ENCODE data around the gene SCAP. TPM values are rescaled to one million over a fixed set of nuclear protein-coding genes. Genes with fewer than 3 reads are reported as not detected.
"Not testable (repeated sequence)": the region's sequence is repeated elsewhere in the genome, so short reads cannot be mapped to it uniquely, and the experiment has no call there.

Gene SCAP
- total RNA-seq, 1 experiment from 2014 or later, result 67.6 TPM

DNA sequence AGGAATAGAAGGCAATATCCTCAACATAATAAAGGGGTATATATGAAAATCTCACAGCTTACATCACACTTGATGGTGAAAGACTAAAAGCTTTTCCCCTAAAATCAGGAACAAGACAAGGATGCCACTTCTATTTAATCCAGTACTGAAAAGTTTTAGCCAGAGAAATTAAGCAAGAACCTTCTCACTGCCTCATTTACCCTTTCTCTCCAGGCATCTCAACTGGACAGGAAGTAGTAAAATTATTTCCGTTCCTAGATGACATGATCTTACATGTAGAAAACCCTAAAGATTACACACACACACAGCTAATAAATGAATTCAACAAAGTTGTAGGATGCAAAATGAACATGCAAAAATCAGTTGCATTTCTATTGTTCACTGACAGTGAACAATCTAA lies 11.2 kb downstream of the SCAP start:
- Histone ChIP-seq H2AFZ (ENCODE audit: low read depth, low read length, poor library complexity, severe bottlenecking) (no peak overlapping the region), H3K4me2 (ENCODE audit: low read length) (no peak overlapping the region), H4K20me1 (ENCODE audit: insufficient read depth) (no peaks in the 10 kb centered on the region; the same call in 1 of the 2 replicates), H3K27ac (ENCODE audit: low read depth, low read length) (no peak overlapping the region), H3K9ac (ENCODE audit: low read length) (no peak overlapping the region), H3K4me1 (ENCODE audit: control insufficient read depth in 1 of 2, insufficient read depth in 2 of 2, low read length in 2 of 2) (no peaks in the 10 kb centered on the region), H3K36me3 (ENCODE audit: control insufficient read depth in 1 of 2, insufficient read depth in 2 of 2, low read length in 2 of 2) (no peaks in the 10 kb centered on the region), H3K27me3 (ENCODE audit: insufficient read depth, low read length) (no peaks in the 10 kb centered on the region), H3K9me2 (ENCODE audit: insufficient read depth) (no peaks in the 10 kb centered on the region), H3K9me3 (ENCODE audit: control insufficient read depth in 1 of 2, insufficient read depth in 1 of 2, low read depth in 1 of 2, low read length in 2 of 2) (no peaks in the 10 kb centered on the region), H3K79me2 (ENCODE audit: insufficient read depth, low read length) (peaks cover 73% of the 10 kb centered on the region), H3K4me3 (replicated peaks in 1 of 2; ENCODE audit: low read depth in 1 of 2, low read length in 2 of 2) (no peak overlapping the region)
- intact Hi-C loops (cut with micrococcal nuclease), result no loop called here
- no peak for DNase-seq (ENCODE audit: low read depth, low spot score)
- ATAC-seq, result no peak
- TF ChIP-seq YY1 (IDR thresholded peaks at IDR 0.05; ENCODE audit: extremely low read depth, insufficient replicate concordance, low read depth, low read length) (no peak), SP1 (IDR thresholded peaks at IDR 0.05; ENCODE audit: low read depth) (no peak), FOSL1 (IDR thresholded peaks at IDR 0.05; ENCODE audit: low read depth) (no peak), JUND (IDR thresholded peaks at IDR 0.05) (no peak), SIN3A (IDR thresholded peaks at IDR 0.05; ENCODE audit: low read depth) (no peak), SRF (IDR thresholded peaks at IDR 0.05; ENCODE audit: low read depth) (no peak), POLR2A (IDR thresholded peaks at IDR 0.05; ENCODE audit: borderline replicate concordance, extremely low read depth, insufficient read depth, insufficient read length) (no peak), EGR1 (IDR thresholded peaks at IDR 0.05; ENCODE audit: low read depth) (no peak)
- TF ChIP-seq, protein P1, sequence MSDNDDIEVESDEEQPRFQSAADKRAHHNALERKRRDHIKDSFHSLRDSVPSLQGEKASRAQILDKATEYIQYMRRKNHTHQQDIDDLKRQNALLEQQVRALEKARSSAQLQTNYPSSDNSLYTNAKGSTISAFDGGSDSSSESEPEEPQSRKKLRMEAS (IDR thresholded peaks at IDR 0.05), result no peak
- TF ChIP-seq, protein P2, sequence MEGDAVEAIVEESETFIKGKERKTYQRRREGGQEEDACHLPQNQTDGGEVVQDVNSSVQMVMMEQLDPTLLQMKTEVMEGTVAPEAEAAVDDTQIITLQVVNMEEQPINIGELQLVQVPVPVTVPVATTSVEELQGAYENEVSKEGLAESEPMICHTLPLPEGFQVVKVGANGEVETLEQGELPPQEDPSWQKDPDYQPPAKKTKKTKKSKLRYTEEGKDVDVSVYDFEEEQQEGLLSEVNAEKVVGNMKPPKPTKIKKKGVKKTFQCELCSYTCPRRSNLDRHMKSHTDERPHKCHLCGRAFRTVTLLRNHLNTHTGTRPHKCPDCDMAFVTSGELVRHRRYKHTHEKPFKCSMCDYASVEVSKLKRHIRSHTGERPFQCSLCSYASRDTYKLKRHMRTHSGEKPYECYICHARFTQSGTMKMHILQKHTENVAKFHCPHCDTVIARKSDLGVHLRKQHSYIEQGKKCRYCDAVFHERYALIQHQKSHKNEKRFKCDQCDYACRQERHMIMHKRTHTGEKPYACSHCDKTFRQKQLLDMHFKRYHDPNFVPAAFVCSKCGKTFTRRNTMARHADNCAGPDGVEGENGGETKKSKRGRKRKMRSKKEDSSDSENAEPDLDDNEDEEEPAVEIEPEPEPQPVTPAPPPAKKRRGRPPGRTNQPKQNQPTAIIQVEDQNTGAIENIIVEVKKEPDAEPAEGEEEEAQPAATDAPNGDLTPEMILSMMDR (IDR thresholded peaks at IDR 0.05 in 2 of 3, conservative IDR thresholded peaks at IDR 0.05 in 1 of 3; ENCODE audit: borderline replicate concordance in 1 of 3, insufficient read depth in 1 of 3, low read depth in 2 of 3, low read length in 2 of 3), result no peak
- TF ChIP-seq, protein P3, sequence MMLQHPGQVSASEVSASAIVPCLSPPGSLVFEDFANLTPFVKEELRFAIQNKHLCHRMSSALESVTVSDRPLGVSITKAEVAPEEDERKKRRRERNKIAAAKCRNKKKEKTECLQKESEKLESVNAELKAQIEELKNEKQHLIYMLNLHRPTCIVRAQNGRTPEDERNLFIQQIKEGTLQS (IDR thresholded peaks at IDR 0.05), result no peak
- TF ChIP-seq, protein P4, sequence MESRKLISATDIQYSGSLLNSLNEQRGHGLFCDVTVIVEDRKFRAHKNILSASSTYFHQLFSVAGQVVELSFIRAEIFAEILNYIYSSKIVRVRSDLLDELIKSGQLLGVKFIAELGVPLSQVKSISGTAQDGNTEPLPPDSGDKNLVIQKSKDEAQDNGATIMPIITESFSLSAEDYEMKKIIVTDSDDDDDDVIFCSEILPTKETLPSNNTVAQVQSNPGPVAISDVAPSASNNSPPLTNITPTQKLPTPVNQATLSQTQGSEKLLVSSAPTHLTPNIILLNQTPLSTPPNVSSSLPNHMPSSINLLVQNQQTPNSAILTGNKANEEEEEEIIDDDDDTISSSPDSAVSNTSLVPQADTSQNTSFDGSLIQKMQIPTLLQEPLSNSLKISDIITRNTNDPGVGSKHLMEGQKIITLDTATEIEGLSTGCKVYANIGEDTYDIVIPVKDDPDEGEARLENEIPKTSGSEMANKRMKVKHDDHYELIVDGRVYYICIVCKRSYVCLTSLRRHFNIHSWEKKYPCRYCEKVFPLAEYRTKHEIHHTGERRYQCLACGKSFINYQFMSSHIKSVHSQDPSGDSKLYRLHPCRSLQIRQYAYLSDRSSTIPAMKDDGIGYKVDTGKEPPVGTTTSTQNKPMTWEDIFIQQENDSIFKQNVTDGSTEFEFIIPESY (IDR thresholded peaks at IDR 0.05; ENCODE audit: extremely low read depth, insufficient replicate concordance, low read length), result no peak
- BruUV-seq (replicated peaks), result no TSS peak
- CTCF ChIA-PET, result no interaction called here
- RAD21 ChIA-PET (ENCODE audit: low non-redundant PET in 1 of 2, low total read pairs in 2 of 2, uncharacterized antibody in 2 of 2, unreplicated experiment in 2 of 2), result no interaction called here
- POLR2A ChIA-PET, result no interaction called here

DNA sequence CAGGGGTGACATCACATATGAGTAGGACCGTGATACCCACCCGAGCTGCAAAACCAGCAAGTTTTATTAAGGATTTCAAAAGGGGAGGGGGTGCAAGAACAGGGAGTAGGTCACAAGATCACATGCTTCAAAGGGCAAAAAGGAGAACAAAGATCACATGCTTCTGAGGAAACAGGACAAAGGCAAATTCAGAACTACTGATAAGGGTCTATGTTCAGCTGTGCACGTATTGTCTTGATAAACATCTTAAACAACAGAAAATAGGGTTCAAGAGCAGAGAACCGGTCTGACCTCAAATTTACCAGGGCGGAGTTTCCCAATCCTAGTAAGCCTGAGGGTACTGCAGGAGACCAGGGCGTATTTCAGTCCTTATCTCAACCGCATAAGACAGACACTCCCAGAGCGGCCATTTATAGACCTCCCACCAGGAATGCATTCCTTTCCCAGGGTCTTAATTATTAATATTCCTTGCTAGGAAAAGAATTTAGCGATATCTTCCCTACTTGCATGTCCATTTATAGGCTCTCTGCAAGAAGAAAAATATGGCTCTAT lies 16.1 kb downstream of the SCAP start:
- intact Hi-C loops (cut with micrococcal nuclease); CTCF ChIA-PET; POLR2A ChIA-PET: not testable (repeated sequence)

More for the DNA sequence above, 16.1 kb downstream of the SCAP start:
- H3K4me3 ChIP-seq (replicated peaks in 1 of 2; ENCODE audit: low read depth in 1 of 2, low read length in 2 of 2); RAD21 ChIA-PET (ENCODE audit: low non-redundant PET in 1 of 2, low total read pairs in 2 of 2, uncharacterized antibody in 2 of 2, unreplicated experiment in 2 of 2); H3K9ac ChIP-seq (ENCODE audit: low read length); H3K4me2 ChIP-seq (ENCODE audit: low read length); H3K4me1 ChIP-seq (ENCODE audit: control insufficient read depth in 1 of 2, insufficient read depth in 2 of 2, low read length in 2 of 2); DNase-seq (ENCODE audit: low read depth, low spot score); H2AFZ ChIP-seq (ENCODE audit: low read depth, low read length, poor library complexity, severe bottlenecking); H3K9me2 ChIP-seq (ENCODE audit: insufficient read depth); H3K27me3 ChIP-seq (ENCODE audit: insufficient read depth, low read length); H3K36me3 ChIP-seq (ENCODE audit: control insufficient read depth in 1 of 2, insufficient read depth in 2 of 2, low read length in 2 of 2); BruUV-seq (replicated peaks); H3K27ac ChIP-seq (ENCODE audit: low read depth, low read length); ATAC-seq; H4K20me1 ChIP-seq (ENCODE audit: insufficient read depth); H3K9me3 ChIP-seq (ENCODE audit: control insufficient read depth in 1 of 2, insufficient read depth in 1 of 2, low read depth in 1 of 2, low read length in 2 of 2): not testable (repeated sequence)
- H3K79me2 ChIP-seq (ENCODE audit: insufficient read depth, low read length), result peaks cover 70% of the 10 kb centered on the region

Measured in HCT116 (cell line).